ENCODE data around the gene PSMB7. TPM values are rescaled to one million over a fixed set of nuclear protein-coding genes. Genes with fewer than 3 reads are reported as not detected.

The PSMB7 gene
- total RNA-seq, 1 experiment from 2014 or later: 216 TPM

DNA sequence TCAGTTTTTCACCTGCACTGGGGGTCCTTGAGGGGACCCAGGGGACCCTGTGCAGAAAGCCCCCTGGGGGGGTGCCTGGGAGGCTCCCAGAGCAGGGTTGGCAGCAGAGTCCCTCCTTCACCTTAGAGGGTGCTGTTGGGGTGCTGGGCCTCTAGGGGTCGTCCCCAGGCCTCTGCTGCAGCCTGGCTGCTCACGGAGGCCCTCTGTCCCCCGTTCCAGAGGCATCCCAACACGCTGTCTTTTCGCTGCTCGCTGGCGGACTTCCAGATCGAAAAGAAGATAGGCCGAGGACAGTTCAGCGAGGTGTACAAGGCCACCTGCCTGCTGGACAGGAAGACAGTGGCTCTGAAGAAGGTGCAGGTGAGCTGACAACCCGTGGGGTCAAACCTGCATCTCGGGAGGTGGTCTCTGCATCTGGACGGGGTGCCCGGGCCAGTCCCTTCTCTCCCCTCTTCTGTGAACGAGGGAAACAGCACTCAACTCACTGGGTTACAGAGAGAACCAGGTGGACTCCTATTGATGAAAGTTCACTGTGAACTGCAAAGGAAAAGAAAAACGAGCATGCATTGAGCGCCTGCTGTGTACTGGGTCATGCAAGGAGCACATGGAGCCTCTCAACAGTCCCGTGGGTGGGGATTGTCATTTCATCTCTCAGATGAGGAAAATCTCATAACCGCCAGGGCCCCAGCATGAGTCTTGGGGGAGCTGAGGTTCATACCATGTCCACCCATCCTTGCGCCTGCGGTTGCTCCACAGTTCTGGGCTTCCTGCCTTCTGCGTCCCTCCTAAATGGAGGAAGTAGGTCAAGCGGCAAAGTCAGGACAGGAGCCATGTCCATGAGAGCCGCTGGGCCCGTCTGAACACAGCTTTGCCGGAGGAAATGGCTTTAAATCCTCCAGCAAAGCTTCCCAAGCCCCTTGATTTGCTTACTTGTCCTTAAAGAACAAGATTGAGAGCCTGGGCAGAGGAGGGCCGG, 102.7 kb downstream of the PSMB7 start:
- H3K36me3 Mint-ChIP-seq (ENCODE audit: insufficient read depth, unreplicated experiment): peaks cover 54% of the 10 kb centered on the region
- H3K4me3 Mint-ChIP-seq (ENCODE audit: unreplicated experiment): no peak overlapping the region
- TF ChIP-seq, protein P1, sequence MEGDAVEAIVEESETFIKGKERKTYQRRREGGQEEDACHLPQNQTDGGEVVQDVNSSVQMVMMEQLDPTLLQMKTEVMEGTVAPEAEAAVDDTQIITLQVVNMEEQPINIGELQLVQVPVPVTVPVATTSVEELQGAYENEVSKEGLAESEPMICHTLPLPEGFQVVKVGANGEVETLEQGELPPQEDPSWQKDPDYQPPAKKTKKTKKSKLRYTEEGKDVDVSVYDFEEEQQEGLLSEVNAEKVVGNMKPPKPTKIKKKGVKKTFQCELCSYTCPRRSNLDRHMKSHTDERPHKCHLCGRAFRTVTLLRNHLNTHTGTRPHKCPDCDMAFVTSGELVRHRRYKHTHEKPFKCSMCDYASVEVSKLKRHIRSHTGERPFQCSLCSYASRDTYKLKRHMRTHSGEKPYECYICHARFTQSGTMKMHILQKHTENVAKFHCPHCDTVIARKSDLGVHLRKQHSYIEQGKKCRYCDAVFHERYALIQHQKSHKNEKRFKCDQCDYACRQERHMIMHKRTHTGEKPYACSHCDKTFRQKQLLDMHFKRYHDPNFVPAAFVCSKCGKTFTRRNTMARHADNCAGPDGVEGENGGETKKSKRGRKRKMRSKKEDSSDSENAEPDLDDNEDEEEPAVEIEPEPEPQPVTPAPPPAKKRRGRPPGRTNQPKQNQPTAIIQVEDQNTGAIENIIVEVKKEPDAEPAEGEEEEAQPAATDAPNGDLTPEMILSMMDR (IDR thresholded peaks at IDR 0.05; ENCODE audit: insufficient read depth in 1 of 2, low read depth in 1 of 2, low read length in 1 of 2, severe bottlenecking in 1 of 2, unreplicated experiment in 1 of 2): peak in 1 of 2 experiments; percentile 12
- Histone ChIP-seq H3K9me3 (no peaks in the 10 kb centered on the region), H3K4me3 (ENCODE audit: low read depth, low read length) (no peak overlapping the region), H3K36me3 (ENCODE audit: control insufficient read depth, insufficient read depth, low read length) (peaks cover 1% of the 10 kb centered on the region; the same call in 1 of the 2 replicates), H3K27me3 (replicated peaks; ENCODE audit: control insufficient read depth, insufficient read depth, low read length) (no peaks in the 10 kb centered on the region), H3K4me1 (peaks cover 23% of the 10 kb centered on the region)
- no peak for DNase-seq
- intact Hi-C loops (cut with micrococcal nuclease; ENCODE audit: unreplicated experiment): no loop called here
- ChIA-PET POLR2A (no interaction called here), CTCF (interaction anchor here (0.6 kb wide), 1 partner anchor 166 kb away, joined by 4 read pairs; no protein-coding TSS in a partner anchor)
- no peaks in the 10 kb centered on the region for H3K9me3 Mint-ChIP-seq (ENCODE audit: unreplicated experiment)
- H3K4me1 Mint-ChIP-seq (ENCODE audit: low read depth, unreplicated experiment): no peaks in the 10 kb centered on the region
- no peaks in the 10 kb centered on the region for H3K27me3 Mint-ChIP-seq (ENCODE audit: insufficient read depth, unreplicated experiment)
- BruUV-seq (replicated peaks): no TSS peak
- H3K27ac Mint-ChIP-seq (ENCODE audit: unreplicated experiment): peak overlapping the region; percentile 50

DNA sequence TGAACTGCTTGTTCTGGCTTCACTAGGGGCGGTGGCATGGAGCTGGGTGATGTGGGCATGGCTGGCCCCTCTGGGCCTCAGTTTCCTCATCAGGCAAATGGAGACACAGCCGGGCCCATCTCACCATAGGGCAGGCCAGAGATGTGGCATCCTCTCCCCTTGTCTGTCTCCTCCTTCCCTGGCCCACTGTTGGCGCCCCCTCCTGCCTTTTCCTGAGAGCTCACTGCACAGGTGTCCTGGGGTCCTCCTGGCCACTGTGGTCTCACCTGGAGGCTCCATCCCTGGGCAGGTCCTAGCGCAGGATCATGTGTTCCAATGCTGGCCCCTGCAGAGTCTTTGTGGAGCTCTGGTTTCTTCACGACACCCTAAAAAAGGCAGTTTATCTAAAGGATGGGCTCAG, 104.0 kb downstream of the PSMB7 start:
- H3K36me3 Mint-ChIP-seq (ENCODE audit: insufficient read depth, unreplicated experiment): peaks cover 58% of the 10 kb centered on the region
- BruUV-seq (replicated peaks): no TSS peak
- peaks cover 23% of the 10 kb centered on the region for H3K4me1 ChIP-seq
- H3K27me3 ChIP-seq (replicated peaks; ENCODE audit: control insufficient read depth, insufficient read depth, low read length): no peaks in the 10 kb centered on the region
- H3K36me3 ChIP-seq (ENCODE audit: control insufficient read depth, insufficient read depth, low read length): peaks cover 1% of the 10 kb centered on the region; the same call in 1 of the 2 replicates
- CTCF ChIA-PET: no interaction called here
- no peaks in the 10 kb centered on the region for H3K4me1 Mint-ChIP-seq (ENCODE audit: low read depth, unreplicated experiment)
- H3K27ac Mint-ChIP-seq (ENCODE audit: unreplicated experiment): peak overlapping the region; percentile 6
- TF ChIP-seq, protein P1 (IDR thresholded peaks at IDR 0.05; ENCODE audit: insufficient read depth in 1 of 2, low read depth in 1 of 2, low read length in 1 of 2, severe bottlenecking in 1 of 2, unreplicated experiment in 1 of 2): no peak
- no peaks in the 10 kb centered on the region for H3K27me3 Mint-ChIP-seq (ENCODE audit: insufficient read depth, unreplicated experiment)
- H3K9me3 Mint-ChIP-seq (ENCODE audit: unreplicated experiment): no peaks in the 10 kb centered on the region
- POLR2A ChIA-PET: no interaction called here
- H3K9me3 ChIP-seq: no peaks in the 10 kb centered on the region
- no peak for DNase-seq
- intact Hi-C loops (cut with micrococcal nuclease; ENCODE audit: unreplicated experiment): no loop called here
- no peak overlapping the region for H3K4me3 Mint-ChIP-seq (ENCODE audit: unreplicated experiment)
- no peak overlapping the region for H3K4me3 ChIP-seq (ENCODE audit: low read depth, low read length)

DNA sequence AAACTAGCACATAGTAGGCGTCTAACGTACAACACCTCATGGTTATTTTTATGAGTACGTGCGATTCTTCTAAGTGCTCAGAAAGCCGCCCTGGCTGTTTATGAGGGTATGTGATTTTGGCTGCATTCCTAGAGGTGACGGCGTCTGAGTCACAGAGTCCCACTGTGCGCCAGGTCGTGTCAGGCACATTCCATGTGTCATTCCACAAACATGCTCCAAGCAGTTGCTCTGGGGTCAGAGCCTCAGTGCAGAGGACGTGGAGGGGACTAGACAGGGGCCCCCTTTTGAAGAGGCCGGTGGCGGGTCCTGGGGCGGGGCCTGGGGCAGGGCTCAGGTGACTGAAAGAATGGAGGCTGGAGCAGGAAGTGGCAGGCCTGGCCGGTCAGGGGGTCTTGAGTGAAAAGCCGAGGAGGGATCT, 105.6 kb downstream of the PSMB7 start:
- DNase-seq: peak; percentile 78 to 93
- POLR2A ChIA-PET: no interaction called here
- BruUV-seq (replicated peaks): no TSS peak

More for the DNA sequence above, 105.6 kb downstream of the PSMB7 start:
- Histone ChIP-seq H3K4me1 (peaks cover 23% of the 10 kb centered on the region), H3K9me3 (no peaks in the 10 kb centered on the region), H3K4me3 (ENCODE audit: low read depth, low read length) (no peak overlapping the region), H3K27me3 (replicated peaks; ENCODE audit: control insufficient read depth, insufficient read depth, low read length) (no peaks in the 10 kb centered on the region), H3K36me3 (ENCODE audit: control insufficient read depth, insufficient read depth, low read length) (peaks cover 1% of the 10 kb centered on the region; the same call in 1 of the 2 replicates)
- Mint-ChIP-seq H3K4me1 (ENCODE audit: low read depth, unreplicated experiment) (peaks cover 8% of the 10 kb centered on the region), H3K27ac (ENCODE audit: unreplicated experiment) (peak overlapping the region; percentile 88), H3K27me3 (ENCODE audit: insufficient read depth, unreplicated experiment) (no peaks in the 10 kb centered on the region), H3K9me3 (ENCODE audit: unreplicated experiment) (no peaks in the 10 kb centered on the region), H3K36me3 (ENCODE audit: insufficient read depth, unreplicated experiment) (peaks cover 66% of the 10 kb centered on the region), H3K4me3 (ENCODE audit: unreplicated experiment) (peak overlapping the region; percentile 27)
- intact Hi-C loops (cut with micrococcal nuclease; ENCODE audit: unreplicated experiment): no loop called here
- CTCF ChIA-PET: interaction anchor here (0.6 kb wide), 1 partner anchor 149 kb away, joined by 3 read pairs; no protein-coding TSS in a partner anchor
- TF ChIP-seq, protein P1 (IDR thresholded peaks at IDR 0.05; ENCODE audit: insufficient read depth in 1 of 2, low read depth in 1 of 2, low read length in 1 of 2, severe bottlenecking in 1 of 2, unreplicated experiment in 1 of 2): no peak
